ENCODE measurements around the gene BMPR2.
"Not testable (repeated sequence)": the region's sequence is repeated elsewhere in the genome, so short reads cannot be mapped to it uniquely, and the experiment has no call there.

Gene BMPR2

DNA sequence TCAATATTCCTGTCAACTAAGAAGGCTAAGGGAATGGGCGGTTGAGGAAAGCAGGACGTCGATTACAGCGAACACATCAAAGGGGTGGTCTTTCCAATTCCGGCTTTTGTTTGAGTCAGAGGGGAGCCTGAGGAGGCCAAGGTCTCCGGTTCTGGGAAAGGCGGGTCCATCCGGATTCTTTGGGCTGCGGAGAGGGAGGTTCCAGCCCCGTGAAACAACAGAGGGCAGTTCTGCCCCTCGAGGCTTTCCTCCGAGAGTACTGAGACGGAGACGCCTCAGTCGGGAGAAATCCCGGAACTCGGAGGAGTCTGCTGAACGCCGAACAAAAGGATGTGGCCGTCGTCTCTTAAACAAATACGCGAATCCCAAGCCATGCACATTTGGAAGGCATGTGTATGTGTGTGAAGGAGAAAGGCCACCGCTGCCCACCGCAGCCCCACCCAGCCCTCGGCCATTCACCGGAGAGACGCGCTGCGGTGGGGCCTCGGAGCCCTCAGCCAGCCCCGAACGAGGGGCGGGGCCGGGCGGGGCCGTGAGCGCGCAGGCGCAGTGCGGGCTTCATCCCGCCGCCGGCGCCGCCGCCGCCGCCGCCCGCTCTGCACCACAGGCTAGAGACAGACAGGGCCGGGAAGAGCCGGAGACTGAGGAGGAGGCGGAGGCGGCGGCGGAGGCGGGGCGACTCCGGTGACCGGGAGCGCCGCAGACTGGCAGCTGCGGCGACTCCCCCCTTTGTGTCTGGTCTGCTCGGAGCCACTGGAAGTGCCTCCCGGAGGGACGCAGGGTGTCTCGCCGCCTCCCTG lies at the start of gene BMPR2:
Gene BMPR2, plus strand, starts transcription at position 719 of the 800 bp plus-strand sequence. CDS start 1,148 bp downstream, outside the sequence.
- in situ Hi-C loops (cut with MboI; ENCODE audit: low sequenced_read_pairs), result no loop called here

DNA sequence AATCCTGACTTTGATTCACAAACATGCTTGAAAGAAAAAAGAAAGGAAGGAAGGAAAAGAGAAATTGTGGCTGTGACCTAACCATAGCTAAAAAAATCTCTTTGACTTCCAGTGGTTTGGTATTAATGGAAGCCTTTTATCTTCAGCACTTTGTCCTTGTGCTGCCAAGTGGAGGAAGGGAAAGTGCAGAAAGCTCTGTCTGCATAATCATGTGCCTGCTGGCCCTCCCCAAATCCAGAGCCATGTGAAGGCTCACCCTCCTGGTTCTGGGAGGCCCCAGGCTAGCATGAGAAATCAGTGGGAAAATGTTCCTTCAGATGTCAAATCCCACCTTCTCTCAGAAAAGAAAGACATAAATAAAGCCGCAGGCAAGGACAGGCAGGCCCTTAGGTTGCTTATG lies 48.3 kb upstream of the BMPR2 start:
- in situ Hi-C loops (cut with MboI; ENCODE audit: low sequenced_read_pairs), result no loop called here

DNA sequence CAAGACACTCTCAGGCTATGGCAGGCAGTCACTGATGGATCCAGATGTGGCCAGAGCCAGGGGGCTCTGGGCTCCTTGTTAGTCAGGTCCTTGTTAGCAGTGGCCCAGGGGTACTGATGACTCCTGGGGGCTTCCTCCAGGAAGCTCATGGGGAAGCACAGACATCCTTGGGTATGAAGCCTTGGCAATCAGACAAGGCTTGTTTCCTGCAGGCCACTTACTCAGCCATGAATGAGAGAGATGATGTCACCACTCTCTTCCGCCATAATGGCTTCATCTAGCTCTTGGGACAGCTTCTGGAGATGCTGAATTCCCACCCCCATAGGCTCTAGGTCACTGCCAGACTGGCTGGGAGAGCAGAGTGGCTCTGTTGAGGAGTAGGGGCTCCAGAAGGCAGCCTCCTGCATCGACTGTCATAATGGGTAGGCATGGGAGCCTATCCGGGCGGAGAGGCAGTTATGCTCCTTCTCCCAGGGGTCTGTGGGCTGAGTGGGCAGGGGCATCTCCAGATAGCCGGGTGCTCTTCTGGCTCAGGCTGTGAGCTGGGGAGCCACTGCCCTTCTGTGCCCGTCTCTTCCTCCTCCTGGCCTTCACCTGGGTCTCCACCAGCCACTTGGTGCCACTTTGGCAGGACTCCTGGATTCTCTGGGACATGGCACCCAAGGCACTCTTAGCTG lies 40.2 kb upstream of the BMPR2 start:
- in situ Hi-C loops (cut with MboI; ENCODE audit: low sequenced_read_pairs), result no loop called here

DNA sequence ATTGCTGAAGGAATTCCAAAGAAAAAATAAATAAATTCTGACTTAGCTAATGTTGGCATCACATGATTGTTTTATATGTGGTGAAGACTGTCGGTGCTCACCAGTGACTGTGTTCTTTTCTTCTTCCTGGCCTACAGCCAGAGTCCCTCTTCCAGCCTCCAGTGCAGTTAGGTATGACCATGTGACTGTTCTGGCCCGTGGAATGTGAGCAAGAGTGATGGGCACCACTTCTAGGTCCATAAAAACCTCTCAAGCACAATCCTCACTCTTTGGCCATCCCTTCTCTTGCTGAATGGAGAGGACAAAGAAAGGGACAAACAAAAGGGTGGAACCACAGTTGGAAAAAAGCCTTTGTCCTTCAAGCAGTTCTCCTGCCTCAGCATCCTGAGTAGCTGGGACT lies 39.0 kb upstream of the BMPR2 start:
- in situ Hi-C loops (cut with MboI; ENCODE audit: low sequenced_read_pairs), result no loop called here

DNA sequence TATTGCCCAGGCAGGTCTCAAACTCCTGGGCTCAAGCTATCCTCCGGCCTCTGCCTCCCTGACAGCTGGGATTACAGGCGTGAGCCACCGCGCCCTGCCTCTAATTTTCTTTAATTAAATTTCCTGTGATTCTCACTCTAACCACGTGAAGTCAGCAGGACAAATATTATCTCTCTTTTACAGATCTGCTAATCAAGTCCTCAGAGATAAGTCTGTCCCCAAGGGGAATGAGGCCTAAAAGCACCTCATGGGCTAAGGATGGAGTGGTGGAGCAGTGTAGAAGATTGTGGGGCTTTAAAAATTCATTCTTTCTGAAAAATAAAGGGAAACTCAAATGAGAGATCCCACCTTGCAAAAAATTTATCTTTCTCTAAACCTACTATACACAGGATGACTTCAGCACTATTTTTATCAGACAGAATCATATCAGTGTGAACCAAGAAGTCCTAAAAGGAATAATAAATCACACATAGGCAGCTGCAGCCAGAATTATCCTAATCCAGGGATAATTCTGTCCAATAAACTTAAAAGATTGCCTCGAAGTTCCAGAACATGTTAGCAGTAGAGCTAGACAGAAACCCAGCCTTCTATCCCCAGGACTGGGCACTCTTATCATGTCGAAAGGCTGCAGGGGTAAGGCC lies 38.3 kb upstream of the BMPR2 start:
- in situ Hi-C loops (cut with MboI; ENCODE audit: low sequenced_read_pairs), result no loop called here

DNA sequence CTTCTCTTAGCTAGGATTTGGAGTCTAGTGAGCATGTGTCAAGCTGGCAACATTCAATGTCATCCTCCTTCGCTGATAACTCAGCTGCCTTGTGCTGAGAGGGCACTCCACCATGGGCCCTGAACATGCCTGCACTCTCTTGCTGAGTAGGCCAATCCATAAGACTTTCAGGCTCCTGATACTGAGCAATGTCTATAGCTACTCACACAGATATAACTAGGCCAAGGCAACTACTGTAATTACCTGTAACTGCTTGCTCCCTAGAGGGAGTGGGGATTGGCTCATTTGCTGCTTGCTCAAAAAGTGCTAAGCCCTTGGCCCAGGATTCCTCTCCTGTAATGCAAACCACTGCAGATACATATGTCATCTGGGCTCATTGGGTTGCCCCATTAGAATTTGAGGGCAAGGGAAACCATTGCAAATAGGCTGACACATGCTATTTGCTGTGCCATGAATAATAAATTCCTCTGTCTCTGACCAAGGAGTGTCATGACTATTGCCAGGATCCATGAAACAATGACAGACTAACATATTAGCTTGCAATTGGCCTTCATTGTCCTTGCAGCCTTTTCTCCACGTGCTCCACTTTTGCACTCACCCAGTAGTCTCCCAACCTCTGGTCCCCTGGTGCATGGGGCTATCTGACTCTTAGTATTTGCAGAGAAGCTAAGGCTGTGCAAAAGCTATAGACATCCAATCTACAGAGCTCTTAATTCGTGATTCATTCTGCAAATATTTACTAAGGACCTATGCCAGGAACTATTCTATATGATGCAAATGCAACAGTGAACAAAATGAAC lies 36.9 kb upstream of the BMPR2 start:
- in situ Hi-C loops (cut with MboI; ENCODE audit: low sequenced_read_pairs), result no loop called here

DNA sequence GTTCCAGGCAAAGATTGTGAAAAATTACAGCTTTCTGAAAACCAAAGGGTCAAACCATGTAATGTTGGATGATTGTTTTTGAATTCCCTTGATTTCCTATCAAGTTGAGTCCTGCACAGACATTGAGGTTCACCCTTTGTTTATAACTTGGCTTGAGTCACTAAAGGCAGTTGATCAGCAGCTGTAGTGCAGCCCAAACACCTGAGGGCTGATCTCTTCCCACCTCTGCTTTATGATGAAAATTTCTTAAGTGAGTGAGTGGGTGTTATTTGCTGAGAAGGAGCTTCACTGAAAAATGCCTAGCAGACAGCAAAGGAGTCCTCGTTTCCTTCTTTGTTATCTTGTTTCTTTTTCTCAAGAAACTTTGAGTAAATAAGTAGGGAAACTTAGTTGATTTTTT lies 31.9 kb upstream of the BMPR2 start:
- in situ Hi-C loops (cut with MboI; ENCODE audit: low sequenced_read_pairs), result no loop called here

DNA sequence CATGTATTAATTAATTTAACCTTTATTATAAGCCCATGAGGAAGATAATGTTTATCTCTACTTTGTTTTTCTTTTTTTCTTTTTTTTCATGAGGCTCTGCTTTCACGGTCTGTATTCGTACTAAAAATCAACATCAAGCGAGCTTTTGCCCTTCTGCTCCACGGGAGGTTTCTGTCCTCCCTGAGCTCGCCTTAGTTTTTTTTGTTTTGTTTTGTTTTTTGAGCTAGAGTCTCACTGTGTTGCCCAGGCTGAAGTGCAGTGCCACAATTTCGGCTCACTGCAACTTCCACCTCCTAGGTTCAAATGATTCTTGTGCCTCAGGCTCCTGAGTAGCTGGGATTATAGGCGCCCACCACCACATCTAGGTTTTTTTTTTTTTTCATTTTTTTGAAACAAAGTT lies 29.9 kb upstream of the BMPR2 start:
- in situ Hi-C loops (cut with MboI; ENCODE audit: low sequenced_read_pairs), result no loop called here

DNA sequence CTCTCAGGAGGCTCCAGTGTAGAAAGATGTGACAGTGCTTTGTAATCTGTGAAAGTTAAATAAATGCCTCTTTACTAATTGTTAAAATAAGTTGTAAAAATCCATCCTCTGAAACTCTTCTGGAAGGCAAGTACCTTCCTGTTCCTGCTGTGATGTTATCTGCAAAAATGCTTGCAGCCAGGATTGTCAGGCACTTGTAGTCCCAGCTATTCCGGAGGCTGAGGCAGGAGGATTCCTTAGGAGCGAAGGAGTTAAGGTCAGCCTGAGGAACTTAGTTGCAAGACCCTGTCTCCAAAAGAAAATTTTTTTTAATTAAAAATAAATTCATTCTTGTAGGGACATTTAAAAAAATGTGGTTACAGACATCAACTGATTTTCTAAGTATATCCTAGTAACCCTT lies 22.7 kb upstream of the BMPR2 start:
- in situ Hi-C loops (cut with MboI; ENCODE audit: low sequenced_read_pairs), result no loop called here

DNA sequence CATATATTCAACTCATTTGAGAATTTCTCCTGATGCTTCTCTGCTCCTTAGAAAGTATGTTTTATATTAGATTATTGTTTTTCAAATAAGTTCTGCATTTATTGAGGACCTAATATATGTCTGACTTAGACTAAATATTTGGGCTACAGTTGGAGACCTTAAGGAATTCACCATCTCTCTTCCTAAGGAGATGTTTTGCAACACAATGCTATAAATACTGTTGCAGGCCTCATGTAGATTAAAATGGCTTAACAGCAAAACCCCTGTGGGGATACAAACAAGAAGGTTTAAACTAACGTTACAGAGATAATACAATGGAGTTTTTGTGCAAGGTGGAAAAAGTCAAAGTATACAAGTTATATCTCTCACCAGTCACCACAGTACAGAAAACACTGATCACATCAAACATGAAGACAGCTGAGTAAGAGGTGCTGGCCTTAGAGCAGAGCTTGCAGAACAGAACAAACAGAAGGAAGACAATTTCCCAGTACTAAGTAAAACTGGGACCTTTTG lies 20.1 kb upstream of the BMPR2 start:
- in situ Hi-C loops (cut with MboI; ENCODE audit: low sequenced_read_pairs), result no loop called here

DNA sequence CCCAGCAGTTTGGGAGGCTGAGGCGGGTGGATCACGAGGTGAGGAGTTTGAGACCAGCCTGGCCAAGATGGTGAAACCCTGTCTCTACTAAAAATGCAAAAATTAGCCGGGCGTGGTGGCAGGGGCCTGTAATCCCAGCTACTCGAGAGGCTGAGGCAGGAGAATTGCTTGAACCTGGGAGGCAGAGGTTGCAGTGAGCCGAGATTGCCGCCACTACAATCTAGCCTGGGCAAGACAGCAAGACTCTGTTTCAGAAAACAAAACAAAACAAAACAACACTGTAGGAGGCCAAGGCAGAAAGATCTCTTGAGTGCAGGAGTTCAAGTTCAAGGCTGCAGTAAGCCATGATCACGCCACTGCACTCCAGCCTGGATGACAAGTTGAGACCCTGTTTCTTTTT lies 17.2 kb upstream of the BMPR2 start:
- in situ Hi-C loops (cut with MboI; ENCODE audit: low sequenced_read_pairs), result not testable (repeated sequence)

DNA sequence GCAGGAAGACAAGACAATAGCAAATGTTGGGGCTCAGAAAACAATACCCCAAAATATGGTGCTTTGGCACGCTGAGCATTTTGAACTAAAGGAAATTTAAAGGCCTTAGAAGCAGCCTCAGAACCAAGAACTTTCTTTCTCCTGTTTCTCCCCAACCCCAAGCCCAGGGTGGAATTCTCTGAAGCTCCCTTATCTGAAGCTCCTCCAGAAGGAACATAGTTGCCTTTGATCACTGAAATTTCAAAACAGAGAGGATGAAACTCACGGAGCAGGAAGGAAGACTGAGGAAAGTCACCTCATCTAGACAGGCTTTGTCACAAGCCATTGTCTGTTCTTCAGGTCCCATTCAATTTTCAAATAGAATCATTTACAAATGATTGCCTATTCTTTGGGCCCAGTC lies 15.5 kb upstream of the BMPR2 start:
- in situ Hi-C loops (cut with MboI; ENCODE audit: low sequenced_read_pairs), result no loop called here

DNA sequence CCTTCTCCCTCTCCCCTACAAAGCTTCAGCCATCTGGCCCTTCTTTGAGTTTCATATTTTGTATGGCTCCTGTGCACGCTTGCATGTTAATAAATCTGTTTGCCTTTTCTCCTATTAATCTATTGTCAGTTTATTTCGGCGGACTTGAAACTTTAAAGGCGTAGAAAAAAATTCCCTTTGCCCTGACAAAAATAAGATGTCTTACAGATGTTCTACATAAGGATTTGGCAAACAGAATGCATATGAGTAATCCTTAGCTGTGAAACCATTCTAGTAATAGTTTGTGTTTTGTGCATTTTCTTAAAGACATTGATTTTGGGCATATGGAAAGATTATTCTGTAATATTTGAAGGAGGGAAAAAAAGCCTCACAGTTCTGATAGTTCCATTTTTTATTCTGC lies 15.0 kb upstream of the BMPR2 start:
- in situ Hi-C loops (cut with MboI; ENCODE audit: low sequenced_read_pairs), result no loop called here

DNA sequence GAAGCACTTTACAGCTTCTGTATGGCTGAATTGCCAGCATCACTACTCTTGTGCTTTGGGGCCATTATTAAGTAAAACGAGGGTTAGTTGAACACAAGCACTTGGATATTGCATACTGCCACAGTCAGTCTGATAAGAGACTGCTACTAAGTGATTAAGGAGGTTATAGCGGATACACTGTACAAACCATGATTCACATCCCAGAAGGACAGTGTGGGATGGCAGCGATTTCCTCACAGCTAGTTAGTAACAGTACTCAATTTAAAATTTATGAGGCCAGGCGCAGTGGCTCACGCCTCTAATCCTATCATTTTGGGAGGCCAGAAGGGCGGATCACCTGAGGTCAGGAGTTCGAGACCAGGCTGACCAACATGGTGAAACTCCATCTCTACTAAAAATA lies 2.6 kb upstream of the BMPR2 start:
- in situ Hi-C loops (cut with MboI; ENCODE audit: low sequenced_read_pairs), result no loop called here

DNA sequence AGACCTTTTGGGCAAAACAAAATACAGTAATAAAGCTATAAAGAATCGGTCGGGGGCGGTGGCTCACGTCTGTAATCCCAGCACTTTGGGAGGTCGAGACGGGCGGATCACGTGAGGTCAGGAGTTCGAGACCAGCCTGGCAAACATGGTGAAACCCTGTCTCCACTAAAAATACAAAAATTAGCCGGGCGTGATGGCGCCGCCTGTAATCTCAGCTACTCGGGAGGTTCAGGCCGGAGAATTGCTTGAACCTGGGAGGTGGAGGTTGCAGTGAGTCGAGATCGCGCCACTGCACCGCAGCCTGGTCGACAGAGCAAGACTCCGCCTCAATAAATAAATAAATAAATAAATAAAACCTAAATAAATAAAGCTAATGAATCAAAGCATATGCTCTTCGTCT lies 1.7 kb upstream of the BMPR2 start:
- in situ Hi-C loops (cut with MboI; ENCODE audit: low sequenced_read_pairs), result not testable (repeated sequence)

DNA sequence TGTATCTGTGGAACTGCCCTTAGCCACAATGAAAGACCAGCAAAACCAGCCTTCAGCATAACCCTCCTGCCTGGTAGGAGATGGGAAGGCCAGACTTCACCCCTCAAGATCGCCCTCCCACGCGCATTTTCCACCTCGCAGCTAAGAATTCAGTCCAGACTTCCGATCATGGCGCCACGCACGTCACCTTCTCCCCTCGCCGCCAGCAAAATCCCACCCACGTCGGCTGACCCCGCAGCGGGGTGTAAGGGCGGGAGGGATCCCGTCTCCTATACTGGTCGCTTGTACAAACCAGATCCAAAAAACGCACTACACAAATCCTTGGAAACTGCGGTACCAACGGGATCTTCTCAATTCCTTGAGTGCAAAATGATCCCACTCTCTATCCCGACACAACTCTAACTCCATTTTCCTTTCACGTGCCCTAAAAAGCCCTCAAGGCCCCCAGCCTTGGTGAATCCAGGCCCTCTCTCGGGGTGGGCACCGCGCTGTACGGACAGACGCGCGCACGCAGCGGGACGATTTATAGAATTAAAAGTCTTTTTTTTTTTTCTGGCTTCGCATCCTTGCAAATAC lies 1.0 kb upstream of the BMPR2 start:
- in situ Hi-C loops (cut with MboI; ENCODE audit: low sequenced_read_pairs), result no loop called here

DNA sequence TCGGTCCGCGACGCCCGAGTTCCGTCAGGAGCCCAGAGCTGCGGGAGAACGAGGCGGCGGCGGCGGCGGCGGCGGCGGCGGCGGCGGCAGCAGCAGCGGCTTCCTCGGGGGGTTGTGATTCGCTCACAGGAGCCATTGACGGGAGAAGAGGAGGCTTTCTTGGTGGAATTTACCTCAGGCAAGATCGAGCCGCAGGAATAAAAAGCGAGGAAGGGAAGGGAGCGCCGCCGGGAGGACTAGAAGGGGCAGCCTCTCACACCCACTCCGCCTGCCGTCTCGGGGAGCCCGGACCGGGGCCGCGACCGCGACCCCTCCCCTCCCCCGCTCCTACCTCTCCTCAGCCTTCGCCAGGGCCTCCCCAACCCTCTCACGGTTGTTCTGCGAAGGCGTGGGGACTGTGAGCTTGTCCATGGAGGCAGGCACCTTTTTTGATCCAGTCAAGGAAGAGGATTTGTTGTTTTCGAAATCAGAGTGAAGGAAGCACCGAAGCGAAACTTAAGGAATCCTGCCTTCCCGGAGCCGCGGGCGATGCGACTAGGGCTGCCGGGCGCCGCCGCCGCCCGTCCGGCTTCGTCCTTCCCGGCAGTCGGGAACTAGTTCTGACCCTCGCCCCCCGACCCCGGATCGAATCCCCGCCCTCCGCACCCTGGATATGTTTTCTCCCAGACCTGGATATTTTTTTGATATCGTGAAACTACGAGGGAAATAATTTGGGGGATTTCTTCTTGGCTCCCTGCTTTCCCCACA lies 506 bp downstream of the BMPR2 start:
- in situ Hi-C loops (cut with MboI; ENCODE audit: low sequenced_read_pairs), result no loop called here

DNA sequence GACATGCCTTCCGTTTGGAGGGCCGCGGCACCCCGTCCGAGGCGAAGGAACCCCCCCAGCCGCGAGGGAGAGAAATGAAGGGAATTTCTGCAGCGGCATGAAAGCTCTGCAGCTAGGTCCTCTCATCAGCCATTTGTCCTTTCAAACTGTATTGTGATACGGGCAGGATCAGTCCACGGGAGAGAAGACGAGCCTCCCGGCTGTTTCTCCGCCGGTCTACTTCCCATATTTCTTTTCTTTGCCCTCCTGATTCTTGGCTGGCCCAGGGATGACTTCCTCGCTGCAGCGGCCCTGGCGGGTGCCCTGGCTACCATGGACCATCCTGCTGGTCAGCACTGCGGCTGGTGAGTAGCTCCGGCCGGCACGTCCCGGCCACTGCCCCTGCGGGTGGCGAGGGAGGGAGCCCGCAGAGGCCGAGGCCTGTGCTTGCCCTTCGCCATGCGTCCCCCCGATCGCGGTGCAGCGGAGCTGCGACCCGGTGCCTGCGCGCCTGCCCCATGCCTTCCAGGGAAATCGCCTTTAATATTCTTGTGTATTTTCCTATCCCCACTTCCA lies 1.2 kb downstream of the BMPR2 start:
- in situ Hi-C loops (cut with MboI; ENCODE audit: low sequenced_read_pairs), result no loop called here

DNA sequence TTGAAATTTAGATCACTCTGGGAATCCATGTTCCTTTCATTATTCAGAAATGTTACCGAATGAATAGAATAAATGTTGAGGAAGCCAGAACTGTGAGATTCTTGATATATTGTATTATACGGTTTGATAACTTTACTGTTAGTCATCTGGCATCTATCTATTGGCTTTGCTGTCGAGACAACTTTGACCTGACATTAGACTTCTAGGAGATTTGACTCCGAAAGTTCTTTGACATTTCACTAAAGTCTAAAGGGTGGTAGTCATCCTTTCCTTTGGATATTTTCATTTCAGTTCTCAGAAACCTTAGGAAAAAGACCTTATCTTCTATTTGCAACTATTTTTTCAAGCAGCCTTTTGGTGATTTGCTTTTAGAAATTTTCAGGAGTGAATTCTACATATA lies 1.9 kb downstream of the BMPR2 start:
- in situ Hi-C loops (cut with MboI; ENCODE audit: low sequenced_read_pairs), result no loop called here
